Measurements from ENCODE around the gene YBX3.

GRCh38 chr12:10753059-10753458 is 29.9 kb upstream of the YBX3 start:
- TF ChIP-seq CTCF (IDR thresholded peaks at IDR 0.05): no peak
- TF ChIP-seq POLR2A (IDR thresholded peaks at IDR 0.05): no peak
- peak in 1 of 2 donors; percentile 35 for TF ChIP-seq EP300 (IDR thresholded peaks at IDR 0.05)
